Activated naive CD4-positive, alpha-beta T cell treated with anti-CD3 and anti-CD28 coated beads, Interleukin-2, amount 50 U/mL, for 24 hours (primary cell): Measurements from ENCODE around the gene GYS1.
"Not testable (repeated sequence)": the region's sequence is repeated elsewhere in the genome, so short reads cannot be mapped to it uniquely, and the experiment has no call there.

Experiments used
- H3K27ac Mint-ChIP-seq: one replicate; pipeline ENCODE4 v1.8.0; 2021; ENCODE audit warnings: mild to moderate bottlenecking, mixed read lengths
- H3K27me3 Mint-ChIP-seq: one replicate; pipeline ENCODE4 v1.8.0; 2021; ENCODE audit warnings: mixed read lengths
- H3K36me3 Mint-ChIP-seq: one replicate; pipeline ENCODE4 v1.8.0; 2021; ENCODE audit warnings: mixed read lengths
- H3K4me1 Mint-ChIP-seq: one replicate; pipeline ENCODE4 v1.8.0; 2021; ENCODE audit warnings: mixed read lengths
- H3K4me3 Mint-ChIP-seq: one replicate; pipeline ENCODE4 v1.8.0; 2021; ENCODE audit warnings: mild to moderate bottlenecking, mixed read lengths
- H3K9me3 Mint-ChIP-seq: one replicate; pipeline ENCODE4 v1.8.0; 2021; ENCODE audit warnings: mixed read lengths

Gene GYS1

GRCh38 chr19:48950159-48950558 lies 43.0 kb downstream of the GYS1 start:
- Mint-ChIP-seq H3K36me3 (peaks cover 1% of the 10 kb centered on the region), H3K9me3 (no peaks in the 10 kb centered on the region), H3K27ac (no peak overlapping the region), H3K4me1 (peaks cover 5% of the 10 kb centered on the region), H3K4me3 (no peak overlapping the region), H3K27me3 (no peaks in the 10 kb centered on the region)

- no peaks in the 10 kb centered on the region for H3K9me3 Mint-ChIP-seq
- no peaks in the 10 kb centered on the region for H3K4me1 Mint-ChIP-seq
- H3K4me3 Mint-ChIP-seq: no peak overlapping the region
- no peak overlapping the region for H3K27ac Mint-ChIP-seq
- no peaks in the 10 kb centered on the region for H3K27me3 Mint-ChIP-seq
- no peaks in the 10 kb centered on the region for H3K36me3 Mint-ChIP-seq
These were observed 45.9 kb downstream of the GYS1 start for GRCh38 chr19:48947258-48947542.

- Mint-ChIP-seq H3K9me3 (no peaks in the 10 kb centered on the region), H3K4me3 (no peak overlapping the region)
These were observed 46.4 kb downstream of the GYS1 start for GRCh38 chr19:48946463-48947257.

GRCh38 chr19:48945817-48946216 lies 47.3 kb downstream of the GYS1 start:
- Mint-ChIP-seq H3K9me3 (no peaks in the 10 kb centered on the region), H3K4me3 (no peak overlapping the region), H3K4me1 (no peaks in the 10 kb centered on the region), H3K36me3 (no peaks in the 10 kb centered on the region), H3K27ac (no peak overlapping the region), H3K27me3 (no peaks in the 10 kb centered on the region)

More at GRCh38 chr19:48946463-48947257, 46.4 kb downstream of the GYS1 start:
- no peak overlapping the region for H3K27ac Mint-ChIP-seq
- no peaks in the 10 kb centered on the region for H3K4me1 Mint-ChIP-seq
- H3K27me3 Mint-ChIP-seq: no peaks in the 10 kb centered on the region
- no peaks in the 10 kb centered on the region for H3K36me3 Mint-ChIP-seq

GRCh38 chr19:48945415-48945814 lies 47.7 kb downstream of the GYS1 start:
- Mint-ChIP-seq H3K36me3 (peaks cover 2% of the 10 kb centered on the region), H3K27me3 (no peaks in the 10 kb centered on the region), H3K27ac (no peak overlapping the region), H3K4me3 (no peak overlapping the region), H3K4me1 (no peaks in the 10 kb centered on the region), H3K9me3 (no peaks in the 10 kb centered on the region)

- Mint-ChIP-seq H3K27me3 (no peaks in the 10 kb centered on the region), H3K4me1 (no peaks in the 10 kb centered on the region), H3K9me3 (no peaks in the 10 kb centered on the region), H3K4me3 (no peak overlapping the region), H3K36me3 (peaks cover 12% of the 10 kb centered on the region), H3K27ac (no peak overlapping the region)
These were observed 50.0 kb downstream of the GYS1 start for GRCh38 chr19:48943081-48943480.

- H3K4me1 Mint-ChIP-seq: no peaks in the 10 kb centered on the region
- H3K9me3 Mint-ChIP-seq: no peaks in the 10 kb centered on the region
- H3K4me3 Mint-ChIP-seq: no peak overlapping the region
- no peak overlapping the region for H3K27ac Mint-ChIP-seq
- H3K27me3 Mint-ChIP-seq: no peaks in the 10 kb centered on the region
- H3K36me3 Mint-ChIP-seq: peaks cover 13% of the 10 kb centered on the region
These were observed 52.2 kb downstream of the GYS1 start for GRCh38 chr19:48940902-48941301.

- Mint-ChIP-seq H3K4me3 (no peak overlapping the region), H3K27ac (no peak overlapping the region), H3K36me3 (peaks cover 13% of the 10 kb centered on the region), H3K9me3 (no peaks in the 10 kb centered on the region), H3K27me3 (no peaks in the 10 kb centered on the region), H3K4me1 (peaks cover 12% of the 10 kb centered on the region)
These were observed 54.9 kb downstream of the GYS1 start for GRCh38 chr19:48938256-48938655.

GRCh38 chr19:48935864-48936263 lies 57.2 kb downstream of the GYS1 start:
- Mint-ChIP-seq H3K9me3 (no peaks in the 10 kb centered on the region), H3K27me3 (no peaks in the 10 kb centered on the region), H3K36me3 (peaks cover 13% of the 10 kb centered on the region), H3K4me3 (no peak overlapping the region), H3K4me1 (peaks cover 15% of the 10 kb centered on the region), H3K27ac (no peak overlapping the region)

- Mint-ChIP-seq H3K4me3 (no peak overlapping the region), H3K27ac (peak overlapping the region; percentile 77), H3K4me1 (peaks cover 15% of the 10 kb centered on the region), H3K9me3 (no peaks in the 10 kb centered on the region), H3K36me3 (peaks cover 10% of the 10 kb centered on the region), H3K27me3 (no peaks in the 10 kb centered on the region)
These were observed 58.3 kb downstream of the GYS1 start for GRCh38 chr19:48934837-48935236.

- Mint-ChIP-seq H3K4me1 (peaks cover 15% of the 10 kb centered on the region), H3K4me3 (peak within 1 kb of the TSS; percentile 89), H3K27me3 (no peaks in the 10 kb centered on the region), H3K36me3 (peaks cover 3% of the 10 kb centered on the region), H3K27ac (no peak within 1 kb of the TSS), H3K9me3 (no peaks in the 10 kb centered on the region)
These were observed 59.7 kb downstream of the GYS1 start, which contains the start of gene DHDH for GRCh38 chr19:48933382-48933932. Gene DHDH, plus strand, starts transcription at chr19:48933699. Its CDS starts 23 bp downstream, at chr19:48933722.

GRCh38 chr19:48928164-48929025 lies 64.7 kb downstream of the GYS1 start:
- H3K4me3 Mint-ChIP-seq: no peak overlapping the region
- H3K27ac Mint-ChIP-seq: no peak overlapping the region
- H3K27me3 Mint-ChIP-seq: no peaks in the 10 kb centered on the region
- H3K4me1 Mint-ChIP-seq: peaks cover 14% of the 10 kb centered on the region
- no peaks in the 10 kb centered on the region for H3K9me3 Mint-ChIP-seq
- H3K36me3 Mint-ChIP-seq: no peaks in the 10 kb centered on the region

- not testable (repeated sequence) for H3K9me3 Mint-ChIP-seq, H3K27ac Mint-ChIP-seq, H3K4me1 Mint-ChIP-seq, H3K36me3 Mint-ChIP-seq, H3K4me3 Mint-ChIP-seq, H3K27me3 Mint-ChIP-seq
These were observed 65.4 kb downstream of the GYS1 start for GRCh38 chr19:48927692-48928091.

- Mint-ChIP-seq H3K9me3 (no peaks in the 10 kb centered on the region), H3K36me3 (peaks cover 2% of the 10 kb centered on the region), H3K4me3 (peak overlapping the region; percentile 52), H3K27ac (no peak overlapping the region), H3K27me3 (no peaks in the 10 kb centered on the region), H3K4me1 (peaks cover 9% of the 10 kb centered on the region)
These were observed 66.2 kb downstream of the GYS1 start for GRCh38 chr19:48926909-48927308.

GRCh38 chr19:48925890-48926289 lies 67.2 kb downstream of the GYS1 start:
- H3K27ac Mint-ChIP-seq, H3K9me3 Mint-ChIP-seq, H3K27me3 Mint-ChIP-seq, H3K4me1 Mint-ChIP-seq, H3K36me3 Mint-ChIP-seq, H3K4me3 Mint-ChIP-seq: not testable (repeated sequence)

GRCh38 chr19:48925240-48925843 lies 67.8 kb downstream of the GYS1 start:
- Mint-ChIP-seq H3K27me3 (no peaks in the 10 kb centered on the region), H3K4me1 (peaks cover 9% of the 10 kb centered on the region), H3K4me3 (no peak overlapping the region), H3K27ac (no peak overlapping the region), H3K36me3 (peaks cover 2% of the 10 kb centered on the region), H3K9me3 (no peaks in the 10 kb centered on the region)
